ENCODE data around the gene ZMAT3.

Gene ZMAT3

GRCh38 chr3:178986456-178986855, 85.2 kb downstream of the ZMAT3 start:
- no peak overlapping the region for H3K4me3 Mint-ChIP-seq
- peaks cover 1% of the 10 kb centered on the region for H3K36me3 Mint-ChIP-seq (ENCODE audit: low read depth)
- H3K9me3 Mint-ChIP-seq: peaks cover 46% of the 10 kb centered on the region
- no peaks in the 10 kb centered on the region for H3K27me3 Mint-ChIP-seq (ENCODE audit: low read depth)
- DNase-seq (ENCODE audit: low spot score): no peak
- H3K27ac Mint-ChIP-seq: no peak overlapping the region
- H3K4me1 Mint-ChIP-seq (ENCODE audit: low read depth): peaks cover 4% of the 10 kb centered on the region

- Mint-ChIP-seq H3K4me1 (ENCODE audit: low read depth) (peaks cover 4% of the 10 kb centered on the region), H3K27me3 (ENCODE audit: low read depth) (no peaks in the 10 kb centered on the region), H3K27ac (no peak overlapping the region), H3K36me3 (ENCODE audit: low read depth) (no peaks in the 10 kb centered on the region), H3K9me3 (peaks cover 12% of the 10 kb centered on the region), H3K4me3 (no peak overlapping the region)
- no peak for DNase-seq (ENCODE audit: low spot score)
Measured at GRCh38 chr3:178982137-178982536, 89.5 kb downstream of the ZMAT3 start.

- Mint-ChIP-seq H3K4me1 (ENCODE audit: low read depth) (no peaks in the 10 kb centered on the region), H3K4me3 (no peak overlapping the region), H3K9me3 (peaks cover 12% of the 10 kb centered on the region), H3K36me3 (ENCODE audit: low read depth) (no peaks in the 10 kb centered on the region), H3K27me3 (ENCODE audit: low read depth) (no peaks in the 10 kb centered on the region), H3K27ac (no peak overlapping the region)
- DNase-seq (ENCODE audit: low spot score): no peak
Measured at GRCh38 chr3:178975320-178975719, 96.3 kb downstream of the ZMAT3 start.

- no peak overlapping the region for H3K4me3 Mint-ChIP-seq
- peaks cover 3% of the 10 kb centered on the region for H3K4me1 Mint-ChIP-seq (ENCODE audit: low read depth)
- H3K27ac Mint-ChIP-seq: no peak overlapping the region
- DNase-seq (ENCODE audit: low spot score): no peak
- peaks cover 12% of the 10 kb centered on the region for H3K9me3 Mint-ChIP-seq
- H3K27me3 Mint-ChIP-seq (ENCODE audit: low read depth): no peaks in the 10 kb centered on the region
- no peaks in the 10 kb centered on the region for H3K36me3 Mint-ChIP-seq (ENCODE audit: low read depth)
Measured at GRCh38 chr3:178971614-178972013, 100.0 kb downstream of the ZMAT3 start.

GRCh38 chr3:178969004-178969700, 102.5 kb downstream of the ZMAT3 start:
- Mint-ChIP-seq H3K4me3 (no peak overlapping the region), H3K27me3 (ENCODE audit: low read depth) (no peaks in the 10 kb centered on the region), H3K9me3 (peaks cover 4% of the 10 kb centered on the region), H3K27ac (no peak overlapping the region), H3K36me3 (ENCODE audit: low read depth) (no peaks in the 10 kb centered on the region), H3K4me1 (ENCODE audit: low read depth) (peaks cover 5% of the 10 kb centered on the region)
- DNase-seq (ENCODE audit: low spot score): no peak
